HCT116 (cell line): ENCODE measurements around the gene AHI1. TPM values are rescaled to one million over a fixed set of nuclear protein-coding genes. Genes with fewer than 3 reads are reported as not detected.
"Not testable (repeated sequence)": the region's sequence is repeated elsewhere in the genome, so short reads cannot be mapped to it uniquely, and the experiment has no call there.

Source experiments
- ATAC-seq: fragments of 200-7000 bp; cut with Tn5 transposase; 2 replicates; pipeline ENCODE4 v1.9.1; 2020; ENCODE audit warnings: mild to moderate bottlenecking, moderate library complexity
- BruUV-seq: library from RNA; stranded (reverse); fragments of 400-500 nt; replicated peaks from 2 replicates; lab custom pipeline; 2021; lab: Mats Ljungman, UMichigan
- CTCF ChIA-PET: fragments of 300-600 bp; sonication (Branson Sonifier 250); formaldehyde crosslinking; loops from one replicate; lab custom pipeline; 2021; ENCODE audit warnings: antibody characterized with exemption; lab: Charles Lee
- POLR2A ChIA-PET: fragments of 300-600, 350-600 bp; sonication (Branson Sonifier 250); formaldehyde crosslinking; loops from one replicate; lab custom pipeline; 2021; ENCODE audit warnings: antibody characterized with exemption; lab: Charles Lee
- RAD21 ChIA-PET, 2 experiments: fragments of 300-600 bp; sonication (Branson Sonifier 250); formaldehyde crosslinking; loops; one replicate each; lab custom pipeline; 2023; ENCODE audit warnings: low total read pairs in 2 of 2; ENCODE audit not compliant: uncharacterized antibody in 2 of 2, unreplicated experiment in 2 of 2, low non-redundant PET in 1 of 2; lab: Charles Lee
- DNase-seq: peaks from one replicate; pipeline ENCODE4 v3.0.0-alpha.2; 2010; ENCODE audit warnings: low read depth, low spot score
- H2AFZ ChIP-seq: fragments of 200-600 bp; shearing (Covaris generic), sonication (generic); 2 replicates; pipeline ENCODE4 v1.6.1; 2017; ENCODE audit warnings: low read depth, mixed run types, mixed read lengths, antibody characterized with exemption, low read length; ENCODE audit not compliant: poor library complexity, severe bottlenecking
- H3K27ac ChIP-seq: 2 replicates; pipeline ENCODE4 v1.5.1; 2012; ENCODE audit warnings: low read depth, low read length
- H3K27me3 ChIP-seq: fragments of 200-600 bp; sonication (generic); 2 replicates; pipeline ENCODE4 v1.6.1; 2016; ENCODE audit warnings: mixed run types, low read length, mixed read lengths; ENCODE audit not compliant: insufficient read depth
- H3K36me3 ChIP-seq, 2 experiments: fragments of 200-500 bp in 1 of 2; fragments of 200-600 bp in 1 of 2; sonication (Bioruptor generic) in 1 of 2; sonication (generic) in 1 of 2; 2 replicates each; pipeline versions ENCODE4 v1.5.1 to v1.6.1; 2014 to 2016; ENCODE audit warnings: low read length in 2 of 2, inconsistent platforms in 1 of 2, mixed read lengths in 1 of 2, mixed run types in 1 of 2; ENCODE audit not compliant: insufficient read depth in 2 of 2, control insufficient read depth in 1 of 2
- H3K4me1 ChIP-seq, 2 experiments: fragments of 200-600 bp in 1 of 2; sonication (generic) in 1 of 2; 2 replicates each; pipeline versions ENCODE4 v1.5.1 to v1.6.1; 2012 to 2017; ENCODE audit warnings: low read length in 2 of 2, inconsistent platforms in 1 of 2, mild to moderate bottlenecking in 1 of 2, mixed read lengths in 1 of 2, mixed run types in 1 of 2, moderate library complexity in 1 of 2; ENCODE audit not compliant: insufficient read depth in 2 of 2, control insufficient read depth in 1 of 2
- H3K4me2 ChIP-seq: fragments of 200-600 bp; sonication (generic); 2 replicates; pipeline ENCODE4 v1.6.1; 2017; ENCODE audit warnings: mixed run types, low read length, mixed read lengths
- H3K4me3 ChIP-seq, 2 experiments: fragments of 200-600 bp in 1 of 2; sonication (generic) in 1 of 2; replicated peaks in 1 of 2; 2 replicates each; pipeline ENCODE4 v1.5.1; 2011 to 2016; ENCODE audit warnings: low read length in 2 of 2, control low read depth in 1 of 2, low read depth in 1 of 2, mild to moderate bottlenecking in 1 of 2, mixed read lengths in 1 of 2, mixed run types in 1 of 2
- H3K79me2 ChIP-seq: fragments of 200-600 bp; sonication (generic); 2 replicates; pipeline ENCODE4 v1.6.1; 2017; ENCODE audit warnings: mild to moderate bottlenecking, mixed run types, low read length, moderate library complexity, mixed read lengths; ENCODE audit not compliant: insufficient read depth
- H3K9ac ChIP-seq: fragments of 200-600 bp; sonication (generic); 2 replicates; pipeline ENCODE4 v1.6.1; 2016; ENCODE audit warnings: low read length, mixed read lengths
- H3K9me2 ChIP-seq: fragments of 200-600 bp; sonication (generic), shearing (Covaris generic); 2 replicates; pipeline ENCODE4 v1.6.1; 2017; ENCODE audit warnings: mixed run types, mild to moderate bottlenecking, moderate library complexity; ENCODE audit not compliant: insufficient read depth
- H3K9me3 ChIP-seq, 2 experiments: fragments of 200-500 bp in 1 of 2; fragments of 200-600 bp in 1 of 2; sonication (Bioruptor generic) in 1 of 2; sonication (generic) in 1 of 2; 2 replicates each; pipeline ENCODE4 v1.6.1; 2014 to 2017; ENCODE audit warnings: low read length in 2 of 2, mixed read lengths in 2 of 2, inconsistent platforms in 1 of 2, low read depth in 1 of 2, mild to moderate bottlenecking in 1 of 2, mixed run types in 1 of 2, moderate library complexity in 1 of 2; ENCODE audit not compliant: control insufficient read depth in 1 of 2, insufficient read depth in 1 of 2
- H4K20me1 ChIP-seq: fragments of 200-600 bp; sonication (generic), shearing (Covaris generic); 2 replicates; pipeline ENCODE4 v1.6.1; 2017; ENCODE audit warnings: mixed run types, mild to moderate bottlenecking, moderate library complexity; ENCODE audit not compliant: insufficient read depth
- ATF3 ChIP-seq: IDR thresholded peaks from 2 replicates; pipeline ENCODE4 v1.6.1; 2012
- CBX3 ChIP-seq: IDR thresholded peaks from 2 replicates; pipeline ENCODE4 v1.6.1; 2012; ENCODE audit warnings: low read depth
- EGR1 ChIP-seq: IDR thresholded peaks from 2 replicates; pipeline ENCODE4 v1.6.1; 2012; ENCODE audit warnings: low read depth
- FOSL1 ChIP-seq: IDR thresholded peaks from 2 replicates; pipeline ENCODE4 v1.6.1; 2012; ENCODE audit warnings: low read depth
- JUND ChIP-seq: IDR thresholded peaks from 2 replicates; pipeline ENCODE4 v1.6.1; 2012
- MAX ChIP-seq: IDR thresholded peaks from 2 replicates; pipeline ENCODE4 v1.6.1; 2012
- POLR2A ChIP-seq: IDR thresholded peaks from 2 replicates; pipeline ENCODE4 v1.7.0; 2011; ENCODE audit warnings: borderline replicate concordance; ENCODE audit not compliant: insufficient read depth, insufficient read length; ENCODE audit errors: extremely low read depth
- RAD21 ChIP-seq: IDR thresholded peaks from 2 replicates; pipeline ENCODE4 v1.6.1; 2012; ENCODE audit warnings: low read depth, mild to moderate bottlenecking
- REST ChIP-seq: IDR thresholded peaks from 2 replicates; pipeline ENCODE4 v1.6.1; 2012; ENCODE audit warnings: low read depth
- SP1 ChIP-seq: IDR thresholded peaks from 2 replicates; pipeline ENCODE4 v1.6.1; 2012; ENCODE audit warnings: low read depth
- SRF ChIP-seq: IDR thresholded peaks from 2 replicates; pipeline ENCODE4 v1.6.1; 2012; ENCODE audit warnings: low read depth
- TCF7L2 ChIP-seq: IDR thresholded peaks from 2 replicates; pipeline ENCODE4 v1.7.0; 2011; ENCODE audit warnings: borderline replicate concordance, inconsistent platforms; ENCODE audit not compliant: insufficient read depth, insufficient read length; ENCODE audit errors: extremely low read depth
- ZBTB33 ChIP-seq: IDR thresholded peaks from 2 replicates; pipeline ENCODE4 v1.6.1; 2011; ENCODE audit warnings: mild to moderate bottlenecking, low read length, moderate library complexity; ENCODE audit not compliant: insufficient replicate concordance; ENCODE audit errors: extremely low read depth
- ZFX ChIP-seq: fragments of 450-650 bp; IDR thresholded peaks from 2 replicates; pipeline ENCODE4 v1.6.1; 2017
- ZNF274 ChIP-seq: fragments of 200-500 bp; sonication (Bioruptor generic); IDR thresholded peaks from 2 replicates; pipeline ENCODE4 v1.6.1; 2014; ENCODE audit warnings: mild to moderate bottlenecking, low read depth, low read length, inconsistent platforms
- intact Hi-C: fragments of 100-400 bp; cut with micrococcal nuclease; formaldehyde crosslinking; loops from 2 replicates; pipeline ENCODE4 v1.10.0; 2022
- total RNA-seq: library from RNA; stranded (reverse); gene quantifications from one replicate; pipeline ENCODE4 v1.2.1, GENCODE V29; 2021; ENCODE audit not compliant: unreplicated experiment

The AHI1 gene
- total RNA-seq, 1 experiment from 2014 or later: 29.6 TPM

- Histone ChIP-seq H3K4me2 (no peak overlapping the region), H3K36me3 (no peaks in the 10 kb centered on the region), H3K4me1 (no peaks in the 10 kb centered on the region), H3K27ac (no peak overlapping the region), H3K79me2 (no peaks in the 10 kb centered on the region), H4K20me1 (no peaks in the 10 kb centered on the region), H3K4me3 (no peak overlapping the region), H3K27me3 (no peaks in the 10 kb centered on the region), H3K9ac (no peak overlapping the region), H3K9me2 (no peaks in the 10 kb centered on the region), H3K9me3 (no peaks in the 10 kb centered on the region), H2AFZ (no peak overlapping the region)
- TF ChIP-seq JUND: no peak
- no peak for TF ChIP-seq TCF7L2
- no peak for TF ChIP-seq EGR1
- TF ChIP-seq RAD21: no peak
- no peak for TF ChIP-seq SP1
- TF ChIP-seq ZNF274: no peak
- no peak for TF ChIP-seq ATF3
- no peak for TF ChIP-seq MAX
- no peak for TF ChIP-seq SRF
- TF ChIP-seq POLR2A: no peak
- TF ChIP-seq FOSL1: no peak
- TF ChIP-seq ZFX: no peak
- TF ChIP-seq REST: no peak
- no peak for TF ChIP-seq ZBTB33
- no peak for TF ChIP-seq CBX3
- ChIA-PET POLR2A (no interaction called here), RAD21 (no interaction called here), CTCF (no interaction called here)
- intact Hi-C loops: no loop called here
- ATAC-seq (no peak), DNase-seq (no peak)
- BruUV-seq: no TSS peak
Measured at GRCh38 chr6:135344526-135344925, 153.0 kb downstream of the AHI1 start.

GRCh38 chr6:135339920-135340319, 157.6 kb downstream of the AHI1 start:
- CTCF ChIA-PET: interaction anchor here (0.5 kb wide), 1 partner anchor 1058 kb away, joined by 3 read pairs; no protein-coding TSS in a partner anchor
- not testable (repeated sequence) for H3K79me2 ChIP-seq

More at GRCh38 chr6:135339920-135340319, 157.6 kb downstream of the AHI1 start:
- intact Hi-C loops, H3K9ac ChIP-seq, H3K9me3 ChIP-seq, BruUV-seq, H2AFZ ChIP-seq, RAD21 ChIA-PET, H3K27me3 ChIP-seq, H3K4me2 ChIP-seq, ATAC-seq, H4K20me1 ChIP-seq, H3K4me3 ChIP-seq, H3K36me3 ChIP-seq, H3K9me2 ChIP-seq, H3K27ac ChIP-seq, POLR2A ChIA-PET, DNase-seq, H3K4me1 ChIP-seq: not testable (repeated sequence)
